GM23248 (cell line): ENCODE data around the gene RANGRF. TPM values are rescaled to one million over a fixed set of nuclear protein-coding genes. Genes with fewer than 3 reads are reported as not detected.

Experiments
- DNase-seq: peaks from one replicate; pipeline ENCODE4 v3.0.0-alpha.2; 2015
- H2AFZ ChIP-seq: fragments of 200-600 bp; sonication (generic); 2 replicates; pipeline ENCODE4 v1.6.1; 2016; ENCODE audit warnings: antibody characterized with exemption
- H3F3A ChIP-seq: fragments of 200-600 bp; sonication (generic); 2 replicates; pipeline ENCODE4 v1.6.1; 2016; ENCODE audit warnings: mild to moderate bottlenecking, antibody characterized with exemption, mixed run types; ENCODE audit not compliant: insufficient read depth
- H3K27ac ChIP-seq: fragments of 200-600 bp; sonication (generic); 2 replicates; pipeline ENCODE4 v1.5.1; 2016; ENCODE audit warnings: mild to moderate bottlenecking
- H3K27me3 ChIP-seq: fragments of 200-600 bp; sonication (generic); replicated peaks from 2 replicates; pipeline ENCODE4 v1.6.1; 2016; ENCODE audit warnings: mild to moderate bottlenecking; ENCODE audit not compliant: insufficient read depth
- H3K36me3 ChIP-seq: fragments of 200-600 bp; sonication (generic); 2 replicates; pipeline ENCODE4 v1.6.1; 2016; ENCODE audit warnings: low read depth, mild to moderate bottlenecking
- H3K4me1 ChIP-seq: fragments of 200-600 bp; sonication (generic); 2 replicates; pipeline ENCODE4 v1.6.1; 2016; ENCODE audit warnings: mild to moderate bottlenecking; ENCODE audit not compliant: insufficient read depth
- H3K4me2 ChIP-seq: fragments of 200-600 bp; sonication (generic); one replicate; pipeline ENCODE4 v1.6.1; 2016; ENCODE audit warnings: mild to moderate bottlenecking; ENCODE audit not compliant: unreplicated experiment
- H3K4me3 ChIP-seq: fragments of 200-600 bp; sonication (generic); 2 replicates; pipeline ENCODE4 v1.5.1; 2016; ENCODE audit warnings: mild to moderate bottlenecking
- H3K79me2 ChIP-seq: fragments of 200-600 bp; sonication (generic); 2 replicates; pipeline ENCODE4 v1.6.1; 2016; ENCODE audit warnings: mild to moderate bottlenecking; ENCODE audit not compliant: insufficient read depth
- H3K9ac ChIP-seq: fragments of 200-600 bp; sonication (generic); 2 replicates; pipeline ENCODE4 v1.6.1; 2016; ENCODE audit warnings: mild to moderate bottlenecking
- H3K9me2 ChIP-seq: fragments of 200-600 bp; sonication (generic); 2 replicates; pipeline ENCODE4 v1.6.1; 2016; ENCODE audit warnings: mixed run types, mild to moderate bottlenecking, moderate library complexity; ENCODE audit not compliant: insufficient read depth
- H3K9me3 ChIP-seq: fragments of 200-600 bp; sonication (generic); one replicate; pipeline ENCODE4 v1.6.1; 2017; ENCODE audit warnings: low read depth
- H4K20me1 ChIP-seq: fragments of 200-600 bp; sonication (generic); 2 replicates; pipeline ENCODE4 v1.6.0; 2016; ENCODE audit not compliant: insufficient read depth
- EZH2 ChIP-seq: fragments of 200-600 bp; sonication (generic); IDR thresholded peaks from 2 replicates; pipeline ENCODE4 v1.6.1; 2018; ENCODE audit warnings: antibody characterized with exemption, mild to moderate bottlenecking; ENCODE audit not compliant: insufficient read depth, poor library complexity, severe bottlenecking
- EZH2phosphoT487 ChIP-seq: fragments of 200-600 bp; sonication (generic); IDR thresholded peaks from 2 replicates; pipeline ENCODE4 v1.6.1; 2018; ENCODE audit warnings: antibody characterized with exemption, moderate library complexity, mild to moderate bottlenecking, low read depth; ENCODE audit not compliant: insufficient read depth
- WGBS, 2 experiments: methylation state at CpG; one replicate each; pipeline ENCODE4 v1.1.6; 2015 to 2017; ENCODE audit warnings: low lambda C conversion rate in 2 of 2, low coverage in 1 of 2; ENCODE audit errors: missing lambda C conversion rate in 2 of 2; 5-methylcytosine and 5-hydroxymethylcytosine counted together
- in situ Hi-C: fragments of 300-500 bp; cut with MboI; formaldehyde crosslinking; loops from 2 replicates; pipeline ENCODE4 v1.15.0; 2020
- polyA plus RNA-seq: library from polyadenylated mRNA; unstranded; fragments of >200 nt; fragmentation: Nextera tagmentation; extraction: Ambion mirVana; gene quantifications from 2 replicates; pipeline ENCODE4 v1.2.1, GENCODE V29; 2016
- small RNA-seq: library from RNA; depleted of rRNA; stranded (forward); fragments of <200 nt; gene quantifications from one replicate; pipeline ENCODE3, GENCODE V24; 2014; ENCODE audit warnings: low read depth, low replicate concordance
- total RNA-seq: library from RNA; depleted of rRNA; stranded (reverse); fragments of >200 nt; shearing (Covaris generic); gene quantifications from 2 replicates; pipeline ENCODE4 v1.2.3, GENCODE V29; 2014; rRNA removed

The RANGRF gene
- total and polyA plus RNA-seq, 2 experiments from 2014 or later, result 13.8 to 29.7 TPM

DNA sequence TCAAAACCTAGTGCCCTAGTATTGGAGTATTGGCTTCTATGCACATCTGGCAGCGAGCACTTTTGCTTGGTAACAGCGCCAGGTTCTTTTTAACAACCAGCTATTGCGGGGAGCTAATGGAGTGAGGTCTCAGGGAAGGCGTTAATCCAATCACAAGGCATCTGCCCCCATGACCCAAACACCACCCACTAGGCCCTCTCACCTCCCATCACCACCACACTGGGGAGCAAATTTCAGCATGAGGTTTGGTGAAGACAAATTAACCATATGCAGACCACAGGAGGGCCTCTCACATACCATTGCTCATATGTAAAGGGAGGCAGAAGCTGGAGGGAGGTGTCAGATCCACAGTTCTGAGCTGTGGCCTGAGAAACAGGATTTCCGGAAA lies 50.3 kb downstream of the RANGRF start:
- Histone ChIP-seq H3K4me2 (peak overlapping the region; percentile 26), H3K9me3 (no peaks in the 10 kb centered on the region), H3K79me2 (no peaks in the 10 kb centered on the region), H3K36me3 (no peaks in the 10 kb centered on the region), H3K9me2 (no peaks in the 10 kb centered on the region), H3K4me3 (0 out of 2 replicates have a peak overlapping the region, but pooled peaks have one; percentile 31), H3K4me1 (no peaks in the 10 kb centered on the region), H3K9ac (no peak overlapping the region), H3F3A (no peaks in the 10 kb centered on the region), H4K20me1 (no peaks in the 10 kb centered on the region), H3K27ac (no peak overlapping the region), H2AFZ (peak overlapping the region; percentile 42), H3K27me3 (no peaks in the 10 kb centered on the region)
- no peak for TF ChIP-seq EZH2phosphoT487
- no peak for TF ChIP-seq EZH2
- no peak for DNase-seq
- 23 to 29% methylated on average over 5 of the region's 5 CpGs for WGBS, 2 experiments
- in situ Hi-C loops, result no loop called here

DNA sequence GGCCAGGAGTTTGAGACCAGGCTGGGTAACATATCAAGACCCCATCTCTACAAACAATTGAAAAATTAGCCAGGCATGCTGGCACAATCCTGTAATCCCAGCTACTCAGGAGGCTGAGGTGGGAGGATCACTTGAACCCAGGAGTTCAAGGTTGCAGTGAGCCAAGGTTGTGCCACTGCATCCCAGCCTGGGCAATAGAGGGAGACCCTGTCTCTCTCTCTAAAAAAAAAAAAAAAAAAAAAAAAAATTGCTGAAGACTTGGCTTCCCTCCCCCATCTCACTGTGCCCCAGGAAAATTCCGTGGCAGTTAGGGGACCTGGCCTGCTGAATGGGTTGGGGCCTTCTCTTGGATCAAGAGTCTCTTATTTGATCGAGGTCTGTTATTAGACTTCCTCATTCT lies 51.1 kb downstream of the RANGRF start, which contains the start of gene ODF4:
Gene ODF4 (plus strand): TSS at position 301 of the 400 bp plus-strand sequence. CDS start 212 bp downstream, outside the sequence.
- DNase-seq, result no peak
- H3K9me2 ChIP-seq, result no peaks in the 10 kb centered on the region
- 76 to 79% methylated on average over 2 of the region's 2 CpGs for WGBS, 2 experiments

More for the DNA sequence above, 51.1 kb downstream of the RANGRF start, which contains the start of gene ODF4:
- no peaks in the 10 kb centered on the region for H3K4me1 ChIP-seq
- H3F3A ChIP-seq, result no peaks in the 10 kb centered on the region
- TF ChIP-seq EZH2, result no peak
- no peak for TF ChIP-seq EZH2phosphoT487
- H3K27ac ChIP-seq, result no peak within 1 kb of the TSS
- no peaks in the 10 kb centered on the region for H3K36me3 ChIP-seq
- no peaks in the 10 kb centered on the region for H3K79me2 ChIP-seq
- H3K4me2 ChIP-seq, result no peak within 1 kb of the TSS
- H3K9me3 ChIP-seq, result no peaks in the 10 kb centered on the region
- H3K9ac ChIP-seq, result no peak within 1 kb of the TSS
- no peak within 1 kb of the TSS for H3K4me3 ChIP-seq
- no peaks in the 10 kb centered on the region for H4K20me1 ChIP-seq
- in situ Hi-C loops, result no loop called here
- no peaks in the 10 kb centered on the region for H3K27me3 ChIP-seq
- peak within 1 kb of the TSS; percentile 42 for H2AFZ ChIP-seq

Small RNA genes lying within 50 kb of the gene (small RNA-seq; reads per million reads assigned to genes)
- not detected for gene RF00265

Other genes starting within 250 kb of the RANGRF start
- not detected in 2 replicates for gene ALOX15B, start 249.6 kb upstream of the RANGRF start, total RNA-seq
- not detected in 2 replicates for gene ALOX15B, start 249.6 kb upstream of the RANGRF start, polyA plus RNA-seq
- not detected in 2 replicates for gene ALOX12B, start 201.0 kb upstream of the RANGRF start, total RNA-seq
- not detected in 2 replicates for gene ALOX12B, start 201.0 kb upstream of the RANGRF start, polyA plus RNA-seq
- gene ALOXE3, start 170.2 kb upstream of the RANGRF start, total RNA-seq, result under 0.01 TPM in 1 of 2 replicates, not detected in the other
- gene ALOXE3, start 170.2 kb upstream of the RANGRF start, polyA plus RNA-seq, result 0.11 and 0.19 TPM in 2 replicates
- not detected in 2 replicates for gene HES7, start 164.6 kb upstream of the RANGRF start, total RNA-seq
- not detected in 2 replicates for gene HES7, start 164.6 kb upstream of the RANGRF start, polyA plus RNA-seq
- gene PER1, start 136.3 kb upstream of the RANGRF start, total RNA-seq, result 4.4 and 5.1 TPM in 2 replicates
- gene PER1, start 136.3 kb upstream of the RANGRF start, polyA plus RNA-seq, result 5.3 and 5.9 TPM in 2 replicates
- 6.2 and 6.5 TPM in 2 replicates for gene VAMP2, start 125.7 kb upstream of the RANGRF start, total RNA-seq
- 25.5 and 27.1 TPM in 2 replicates for gene VAMP2, start 125.7 kb upstream of the RANGRF start, polyA plus RNA-seq
- 11.6 TPM in 2 replicates for gene TMEM107, start 112.3 kb upstream of the RANGRF start, total RNA-seq
- gene TMEM107, start 112.3 kb upstream of the RANGRF start, polyA plus RNA-seq, result 20.6 and 20.9 TPM in 2 replicates
- gene BORCS6, start 98.5 kb upstream of the RANGRF start, total RNA-seq, result 3.9 and 5.6 TPM in 2 replicates
- 3.4 and 4.5 TPM in 2 replicates for gene BORCS6, start 98.5 kb upstream of the RANGRF start, polyA plus RNA-seq
- gene AURKB, start 78.1 kb upstream of the RANGRF start, total RNA-seq, result 9.4 and 18.4 TPM in 2 replicates
- 22.9 and 24.1 TPM in 2 replicates for gene AURKB, start 78.1 kb upstream of the RANGRF start, polyA plus RNA-seq
- 2.0 and 7.0 TPM in 2 replicates for gene CTC1, start 40.6 kb upstream of the RANGRF start, total RNA-seq
- 5.4 and 6.0 TPM in 2 replicates for gene CTC1, start 40.6 kb upstream of the RANGRF start, polyA plus RNA-seq
- 13.4 and 33.0 TPM in 2 replicates for gene PFAS, start 39.4 kb upstream of the RANGRF start, total RNA-seq
- gene PFAS, start 39.4 kb upstream of the RANGRF start, polyA plus RNA-seq, result 14.8 and 16.0 TPM in 2 replicates
- 0.65 and 2.0 TPM in 2 replicates for gene SLC25A35, start 6.7 kb downstream of the RANGRF start, total RNA-seq
- gene SLC25A35, start 6.7 kb downstream of the RANGRF start, polyA plus RNA-seq, result 1.2 and 2.0 TPM in 2 replicates
- not detected in 2 replicates for gene ARHGEF15, start 21.6 kb downstream of the RANGRF start, total RNA-seq
- not detected in 2 replicates for gene ARHGEF15, start 21.6 kb downstream of the RANGRF start, polyA plus RNA-seq
- not detected in 2 replicates for gene ODF4, start 51.2 kb downstream of the RANGRF start, total RNA-seq
- not detected in 2 replicates for gene ODF4, start 51.2 kb downstream of the RANGRF start, polyA plus RNA-seq
- 2,122 and 2,233 TPM in 2 replicates for gene RPL26, start 94.5 kb downstream of the RANGRF start, total RNA-seq
- gene RPL26, start 94.5 kb downstream of the RANGRF start, polyA plus RNA-seq, result 497 and 522 TPM in 2 replicates
- gene RNF222, start 109.2 kb downstream of the RANGRF start, total RNA-seq, result not detected in 2 replicates
- gene RNF222, start 109.2 kb downstream of the RANGRF start, polyA plus RNA-seq, result not detected in 2 replicates
- gene NDEL1, start 147.2 kb downstream of the RANGRF start, total RNA-seq, result 74.9 and 76.4 TPM in 2 replicates
- 105 and 111 TPM in 2 replicates for gene NDEL1, start 147.2 kb downstream of the RANGRF start, polyA plus RNA-seq